ENCODE data around the gene CASP14. TPM values are rescaled to one million over a fixed set of nuclear protein-coding genes. Genes with fewer than 3 reads are reported as not detected.

Gene CASP14
- total RNA-seq, 1 donor from 2014 or later, result 0.10 TPM

Other genes starting within 250 kb of the CASP14 start
- not detected for gene OR7A5, start 214.3 kb upstream of the CASP14 start, total RNA-seq
- 0.31 TPM for gene OR7C1, start 214.3 kb upstream of the CASP14 start, total RNA-seq
- not detected for gene OR7A10, start 200.6 kb upstream of the CASP14 start, total RNA-seq
- gene OR7A17, start 163.3 kb upstream of the CASP14 start, total RNA-seq, result not detected
- gene OR7C2, start 108.0 kb upstream of the CASP14 start, total RNA-seq, result not detected
- gene SLC1A6, start 69.6 kb upstream of the CASP14 start, total RNA-seq, result 0.21 TPM
- not detected for gene OR1I1, start 32.7 kb downstream of the CASP14 start, total RNA-seq
- 15.3 TPM for gene SYDE1, start 57.9 kb downstream of the CASP14 start, total RNA-seq
- 163 TPM for gene NOTCH3, start 151.5 kb downstream of the CASP14 start, total RNA-seq
- gene EPHX3, start 183.0 kb downstream of the CASP14 start, total RNA-seq, result 2.3 TPM

Data from tongue (tissue), 1 donor.